Naive thymus-derived CD4-positive, alpha-beta T cell (primary cell): ENCODE data around the gene KCNT1. TPM values are rescaled to one million over a fixed set of nuclear protein-coding genes. Genes with fewer than 3 reads are reported as not detected.

Source experiments
- ATAC-seq: fragments of 150-1000 bp; cut with Tn5 transposase; 2 replicates; pipeline ENCODE4 v1.10.0; 2021; ENCODE audit warnings: mild to moderate bottlenecking, moderate library complexity
- CTCF ChIA-PET: fragments of 350-600 bp; sonication (Branson Sonifier 250); formaldehyde crosslinking; loops from one replicate; lab custom pipeline; 2021; ENCODE audit warnings: antibody characterized with exemption; lab: Charles Lee
- POLR2A ChIA-PET: fragments of 350-600 bp; sonication (Branson Sonifier 250); formaldehyde crosslinking; loops from one replicate; lab custom pipeline; 2021; ENCODE audit warnings: antibody characterized with exemption, inconsistent platforms; lab: Charles Lee
- DNase-seq, 9 donors: peaks; one replicate each; pipeline versions ENCODE4 v3.0.0 to v3.0.0-alpha.2; 2020 to 2022; ENCODE audit warnings: mixed read lengths in 1 of 9
- H3K27ac ChIP-seq: one replicate; pipeline ENCODE4 v1.7.0; 2013; ENCODE audit warnings: mild to moderate bottlenecking, low read depth, low read length, moderate library complexity
- H3K27me3 ChIP-seq, 2 donors: one replicate each; pipeline ENCODE4 v1.7.0; 2013; ENCODE audit warnings: low read length in 2 of 2, mild to moderate bottlenecking in 2 of 2, moderate library complexity in 2 of 2; ENCODE audit not compliant: control insufficient read depth in 2 of 2, insufficient read depth in 2 of 2
- H3K36me3 ChIP-seq, 3 experiments: 1 replicate in 2 of 3; 2 replicates in 1 of 3; pipeline ENCODE4 v1.7.0; 2013; ENCODE audit warnings: low read length in 3 of 3, mild to moderate bottlenecking in 3 of 3, moderate library complexity in 1 of 3; ENCODE audit not compliant: insufficient read depth in 3 of 3, control insufficient read depth in 2 of 3
- H3K4me1 ChIP-seq, 2 donors: one replicate each; pipeline ENCODE4 v1.7.0; 2013; ENCODE audit warnings: low read length in 2 of 2, mild to moderate bottlenecking in 2 of 2, moderate library complexity in 1 of 2; ENCODE audit not compliant: control insufficient read depth in 2 of 2, insufficient read depth in 2 of 2
- H3K4me3 ChIP-seq: 2 replicates; pipeline ENCODE4 v1.7.0; 2013; ENCODE audit warnings: mild to moderate bottlenecking, low read length
- H3K9me3 ChIP-seq, 3 experiments: 1 replicate in 2 of 3; 2 replicates in 1 of 3; pipeline ENCODE4 v1.7.0; 2013; ENCODE audit warnings: low read length in 3 of 3; ENCODE audit not compliant: control insufficient read depth in 2 of 3
- H3K27ac Mint-ChIP-seq, 9 donors: one replicate each; pipeline ENCODE4 v1.8.0; 2020 to 2022; ENCODE audit warnings: mixed read lengths in 9 of 9, mild to moderate bottlenecking in 8 of 9, moderate library complexity in 5 of 9, inconsistent platforms in 2 of 9
- H3K27me3 Mint-ChIP-seq, 5 donors: one replicate each; pipeline ENCODE4 v1.8.0; 2021 to 2022; ENCODE audit warnings: mixed read lengths in 5 of 5, mild to moderate bottlenecking in 1 of 5
- H3K36me3 Mint-ChIP-seq, 5 donors: one replicate each; pipeline ENCODE4 v1.8.0; 2020 to 2022; ENCODE audit warnings: mixed read lengths in 5 of 5, mild to moderate bottlenecking in 3 of 5, inconsistent platforms in 1 of 5
- H3K4me1 Mint-ChIP-seq, 7 donors: one replicate each; pipeline ENCODE4 v1.8.0; 2020 to 2022; ENCODE audit warnings: mixed read lengths in 7 of 7, mild to moderate bottlenecking in 3 of 7, inconsistent platforms in 1 of 7
- H3K4me3 Mint-ChIP-seq, 10 donors: one replicate each; pipeline ENCODE4 v1.8.0; 2020 to 2022; ENCODE audit warnings: mild to moderate bottlenecking in 10 of 10, mixed read lengths in 10 of 10, moderate library complexity in 6 of 10, inconsistent platforms in 2 of 10
- H3K9me3 Mint-ChIP-seq, 11 donors: one replicate each; pipeline ENCODE4 v1.8.0; 2020 to 2022; ENCODE audit warnings: mixed read lengths in 11 of 11, mild to moderate bottlenecking in 4 of 11, inconsistent platforms in 1 of 11, moderate library complexity in 1 of 11
- intact Hi-C, 2 donors: fragments of 100-400 bp; cut with micrococcal nuclease; formaldehyde crosslinking; loops; one replicate each; pipeline ENCODE4 v1.15.1; 2023
- polyA plus RNA-seq, 2 donors: library from polyadenylated mRNA; unstranded; fragments of 300-500 nt; fragmentation: Illumina TruSeq; gene quantifications; one replicate each; pipeline ENCODE4 v1.2.3, GENCODE V29; 2021
- total RNA-seq, 6 experiments: library from RNA in 5 of 6; stranded (reverse) in 5 of 6; gene quantifications; 1 replicate in 5 of 6; 2 replicates in 1 of 6; pipeline ENCODE4 v1.2.3 and lab custom pipeline; 2021 to 2026

KCNT1 gene
- total and polyA plus RNA-seq, 7 experiments from 2014 or later = 0.29 TPM; not detected in 6

DNA sequence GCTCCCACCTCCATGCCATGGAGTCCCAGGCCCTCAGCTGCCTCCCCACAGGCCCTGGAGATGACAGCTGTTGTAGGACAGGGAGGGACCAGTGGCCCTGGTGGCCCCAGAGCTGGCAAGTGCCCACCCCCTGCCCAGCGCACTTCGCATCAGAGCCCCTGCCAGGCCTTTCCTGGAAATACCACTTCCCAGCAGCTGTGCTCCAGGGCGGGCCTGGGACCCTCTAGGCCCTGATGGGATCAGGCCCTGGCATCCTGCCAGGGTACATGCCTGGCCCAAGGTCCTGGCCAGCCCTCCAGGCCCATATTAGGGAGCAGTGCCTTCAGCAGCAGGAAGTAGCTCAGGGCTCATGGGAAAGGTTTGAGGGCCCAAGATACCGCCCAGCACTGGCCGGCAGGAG, 2.5 kb downstream of the KCNT1 start:
- Mint-ChIP-seq H3K27ac (no peak overlapping the region), H3K27me3 (peaks cover 0 to 20% (median 0%) of the 10 kb centered on the region in 5 donors), H3K4me1 (no peaks in the 10 kb centered on the region), H3K4me3 (no peak overlapping the region), H3K36me3 (no peaks in the 10 kb centered on the region), H3K9me3 (no peaks in the 10 kb centered on the region)
- intact Hi-C loops = no loop called here
- DNase-seq (no peak), ATAC-seq (no peak)
- H3K27ac ChIP-seq = no peak overlapping the region
- H3K4me3 ChIP-seq = no peak overlapping the region
- ChIA-PET CTCF (interaction anchor here (0.7 kb wide), 1 partner anchor 23 kb away, joined by 3 read pairs; no protein-coding TSS in a partner anchor), POLR2A (no interaction called here)
- no peaks in the 10 kb centered on the region for H3K36me3 ChIP-seq
- H3K4me1 ChIP-seq = peaks cover 0 to 5% of the 10 kb centered on the region in 2 donors
- H3K27me3 ChIP-seq = no peaks in the 10 kb centered on the region
- no peaks in the 10 kb centered on the region for H3K9me3 ChIP-seq

GRCh38 chr9:135705376-135705775, 3.4 kb downstream of the KCNT1 start:
- Histone ChIP-seq H3K36me3 (no peaks in the 10 kb centered on the region), H3K27me3 (no peaks in the 10 kb centered on the region), H3K27ac (no peak overlapping the region), H3K4me3 (no peak overlapping the region), H3K4me1 (peaks cover 0 to 5% of the 10 kb centered on the region in 2 donors), H3K9me3 (no peaks in the 10 kb centered on the region)
- H3K4me3 Mint-ChIP-seq = no peak overlapping the region
- POLR2A ChIA-PET = no interaction called here
- CTCF ChIA-PET = no interaction called here
- intact Hi-C loops = no loop called here
- no peaks in the 10 kb centered on the region for H3K9me3 Mint-ChIP-seq
- DNase-seq = no peak
- peaks cover 0 to 26% (median 0%) of the 10 kb centered on the region in 5 donors for H3K27me3 Mint-ChIP-seq
- H3K4me1 Mint-ChIP-seq = no peaks in the 10 kb centered on the region
- no peak overlapping the region for H3K27ac Mint-ChIP-seq
- no peak for ATAC-seq
- no peaks in the 10 kb centered on the region for H3K36me3 Mint-ChIP-seq

- DNase-seq (no peak), ATAC-seq (no peak)
- ChIA-PET POLR2A (no interaction called here), CTCF (no interaction called here)
- H3K4me3 Mint-ChIP-seq = no peak overlapping the region
- H3K9me3 Mint-ChIP-seq = no peaks in the 10 kb centered on the region
- Histone ChIP-seq H3K36me3 (no peaks in the 10 kb centered on the region), H3K4me3 (no peak overlapping the region), H3K27ac (no peak overlapping the region), H3K9me3 (no peaks in the 10 kb centered on the region), H3K27me3 (no peaks in the 10 kb centered on the region), H3K4me1 (peaks cover 0 to 5% of the 10 kb centered on the region in 2 donors)
- no peaks in the 10 kb centered on the region for H3K36me3 Mint-ChIP-seq
- no peaks in the 10 kb centered on the region for H3K4me1 Mint-ChIP-seq
- no peak overlapping the region for H3K27ac Mint-ChIP-seq
- H3K27me3 Mint-ChIP-seq = peaks cover 0 to 26% (median 0%) of the 10 kb centered on the region in 5 donors
- intact Hi-C loops = no loop called here
Measured at GRCh38 chr9:135706288-135706687, 4.3 kb downstream of the KCNT1 start.

GRCh38 chr9:135707252-135708138, 5.5 kb downstream of the KCNT1 start:
- DNase-seq (no peak), ATAC-seq (no peak)
- Mint-ChIP-seq H3K36me3 (no peaks in the 10 kb centered on the region), H3K27me3 (peaks cover 0 to 33% (median 6%) of the 10 kb centered on the region in 5 donors), H3K9me3 (no peaks in the 10 kb centered on the region), H3K27ac (no peak overlapping the region), H3K4me1 (no peaks in the 10 kb centered on the region), H3K4me3 (no peak overlapping the region)
- Histone ChIP-seq H3K9me3 (no peaks in the 10 kb centered on the region), H3K27me3 (no peaks in the 10 kb centered on the region), H3K36me3 (no peaks in the 10 kb centered on the region), H3K4me3 (no peak overlapping the region), H3K27ac (no peak overlapping the region), H3K4me1 (no peaks in the 10 kb centered on the region)
- CTCF ChIA-PET = no interaction called here
- intact Hi-C loops = no loop called here
- POLR2A ChIA-PET = no interaction called here

GRCh38 chr9:135708164-135708563, 6.2 kb downstream of the KCNT1 start:
- no peak overlapping the region for H3K27ac ChIP-seq
- Mint-ChIP-seq H3K27ac (no peak overlapping the region), H3K27me3 (peaks cover 0 to 31% (median 6%) of the 10 kb centered on the region in 5 donors), H3K9me3 (no peaks in the 10 kb centered on the region), H3K4me1 (no peaks in the 10 kb centered on the region), H3K4me3 (no peak overlapping the region), H3K36me3 (no peaks in the 10 kb centered on the region)
- intact Hi-C loops = no loop called here
- CTCF ChIA-PET = no interaction called here
- no peak for DNase-seq
- no peaks in the 10 kb centered on the region for H3K27me3 ChIP-seq
- no peak overlapping the region for H3K4me3 ChIP-seq
- no peaks in the 10 kb centered on the region for H3K36me3 ChIP-seq
- no peaks in the 10 kb centered on the region for H3K4me1 ChIP-seq
- no peaks in the 10 kb centered on the region for H3K9me3 ChIP-seq
- ATAC-seq = no peak
- POLR2A ChIA-PET = no interaction called here

GRCh38 chr9:135711391-135711790, 9.4 kb downstream of the KCNT1 start:
- Histone ChIP-seq H3K36me3 (no peaks in the 10 kb centered on the region), H3K27ac (no peak overlapping the region), H3K4me1 (no peaks in the 10 kb centered on the region), H3K27me3 (no peaks in the 10 kb centered on the region), H3K9me3 (no peaks in the 10 kb centered on the region), H3K4me3 (no peak overlapping the region)
- DNase-seq (no peak), ATAC-seq (no peak)
- Mint-ChIP-seq H3K4me3 (no peak overlapping the region), H3K27ac (no peak overlapping the region), H3K9me3 (no peaks in the 10 kb centered on the region), H3K27me3 (peaks cover 11 to 30% (median 18%) of the 10 kb centered on the region in 5 donors), H3K36me3 (no peaks in the 10 kb centered on the region), H3K4me1 (peaks cover 0 to 6% (median 4%) of the 10 kb centered on the region in 7 donors)
- intact Hi-C loops = no loop called here
- ChIA-PET POLR2A (no interaction called here), CTCF (no interaction called here)

GRCh38 chr9:135711881-135712280, 9.9 kb downstream of the KCNT1 start:
- DNase-seq (no peak), ATAC-seq (no peak)
- ChIA-PET POLR2A (no interaction called here), CTCF (no interaction called here)
- Histone ChIP-seq H3K4me1 (no peaks in the 10 kb centered on the region), H3K27me3 (no peaks in the 10 kb centered on the region), H3K36me3 (no peaks in the 10 kb centered on the region), H3K27ac (no peak overlapping the region), H3K4me3 (no peak overlapping the region), H3K9me3 (no peaks in the 10 kb centered on the region)
- H3K27ac Mint-ChIP-seq = no peak overlapping the region
- intact Hi-C loops = no loop called here
- peaks cover 16 to 35% (median 22%) of the 10 kb centered on the region in 5 donors for H3K27me3 Mint-ChIP-seq
- H3K36me3 Mint-ChIP-seq = no peaks in the 10 kb centered on the region
- H3K4me3 Mint-ChIP-seq = no peak overlapping the region
- peaks cover 0 to 6% (median 4%) of the 10 kb centered on the region in 7 donors for H3K4me1 Mint-ChIP-seq
- no peaks in the 10 kb centered on the region for H3K9me3 Mint-ChIP-seq
